Activated CD8-positive, alpha-beta T cell treated with anti-CD3 and anti-CD28 coated beads, Interleukin-2, amount 10 ng/mL, durations not matched to agents 7 days and 5 days (primary cell): ENCODE results near the gene CLDN5. TPM values are rescaled to one million over a fixed set of nuclear protein-coding genes. Genes with fewer than 3 reads are reported as not detected.
"Not testable (repeated sequence)": the region's sequence is repeated elsewhere in the genome, so short reads cannot be mapped to it uniquely, and the experiment has no call there.

Experiments used
- ATAC-seq: fragments of 150-1000 bp; cut with Tn5 transposase; one replicate; pipeline ENCODE4 v1.10.0; 2021; ENCODE audit warnings: moderate library complexity
- CTCF ChIA-PET: fragments of 350-600 bp; sonication (Branson Sonifier 250); formaldehyde crosslinking; loops from one replicate; lab custom pipeline; 2021; ENCODE audit warnings: antibody characterized with exemption; lab: Charles Lee
- POLR2A ChIA-PET: fragments of 350-600 bp; sonication (Branson Sonifier 250); formaldehyde crosslinking; loops from one replicate; lab custom pipeline; 2021; ENCODE audit warnings: antibody characterized with exemption; lab: Charles Lee
- DNase-seq: peaks from one replicate; pipeline ENCODE4 v3.0.0-alpha.2; 2020
- H3K27ac Mint-ChIP-seq: one replicate; pipeline ENCODE4 v1.8.0; 2021; ENCODE audit warnings: mild to moderate bottlenecking, mixed read lengths
- H3K27me3 Mint-ChIP-seq: one replicate; pipeline ENCODE4 v1.8.0; 2021; ENCODE audit warnings: low read depth, mixed read lengths
- H3K36me3 Mint-ChIP-seq: one replicate; pipeline ENCODE4 v1.8.0; 2021; ENCODE audit warnings: low read depth, mixed read lengths
- H3K4me1 Mint-ChIP-seq: one replicate; pipeline ENCODE4 v1.8.0; 2021; ENCODE audit warnings: low read depth, mixed read lengths
- H3K4me3 Mint-ChIP-seq: one replicate; pipeline ENCODE4 v1.8.0; 2021; ENCODE audit warnings: mild to moderate bottlenecking, mixed read lengths
- H3K9me3 Mint-ChIP-seq: one replicate; pipeline ENCODE4 v1.8.0; 2022; ENCODE audit warnings: mixed read lengths; ENCODE audit not compliant: insufficient read depth
- total RNA-seq, 2 experiments: library from RNA; stranded (reverse); gene quantifications; one replicate each; pipeline ENCODE4 v1.2.3, GENCODE V29; 2021

The CLDN5 gene
- total RNA-seq, 2 experiments from 2014 or later: not detected

GRCh38 chr22:19543970-19544708 lies 19.9 kb upstream of the CLDN5 start:
- DNase-seq (no peak), ATAC-seq (no peak)
- POLR2A ChIA-PET: no interaction called here
- Mint-ChIP-seq H3K27ac (no peak overlapping the region), H3K27me3 (peaks cover 9% of the 10 kb centered on the region), H3K9me3 (no peaks in the 10 kb centered on the region), H3K36me3 (no peaks in the 10 kb centered on the region), H3K4me3 (no peak overlapping the region), H3K4me1 (no peaks in the 10 kb centered on the region)
- CTCF ChIA-PET: no interaction called here

GRCh38 chr22:19540394-19540793 lies 16.2 kb upstream of the CLDN5 start:
- CTCF ChIA-PET: interaction anchor here (1.1 kb wide), 1 partner anchor 89 kb away, joined by 5 read pairs; no protein-coding TSS in a partner anchor
- no peak for ATAC-seq

GRCh38 chr22:19537941-19538488 lies 13.8 kb upstream of the CLDN5 start:
- ChIA-PET POLR2A (no interaction called here), CTCF (interaction anchor here (1.4 kb wide), 1 partner anchor 92 kb away, joined by 6 read pairs; no protein-coding TSS in a partner anchor)

More at GRCh38 chr22:19540394-19540793, 16.2 kb upstream of the CLDN5 start:
- Mint-ChIP-seq H3K27ac (no peak overlapping the region), H3K4me1 (no peaks in the 10 kb centered on the region), H3K9me3 (no peaks in the 10 kb centered on the region), H3K27me3 (peaks cover 12% of the 10 kb centered on the region), H3K36me3 (no peaks in the 10 kb centered on the region), H3K4me3 (no peak overlapping the region)
- POLR2A ChIA-PET: no interaction called here
- DNase-seq: no peak

GRCh38 chr22:19536564-19536963 lies 12.4 kb upstream of the CLDN5 start:
- ATAC-seq: no peak
- Mint-ChIP-seq H3K27me3 (peaks cover 14% of the 10 kb centered on the region), H3K27ac (no peak overlapping the region), H3K36me3 (no peaks in the 10 kb centered on the region), H3K9me3 (no peaks in the 10 kb centered on the region), H3K4me3 (no peak overlapping the region), H3K4me1 (peaks cover 3% of the 10 kb centered on the region)
- ChIA-PET POLR2A (interaction anchor here (0.6 kb wide), 1 partner anchor 49 kb away, joined by 4 read pairs; no protein-coding TSS in a partner anchor), CTCF (no interaction called here)
- no peak for DNase-seq

More at GRCh38 chr22:19537941-19538488, 13.8 kb upstream of the CLDN5 start:
- no peak overlapping the region for H3K27ac Mint-ChIP-seq
- H3K4me1 Mint-ChIP-seq: peaks cover 3% of the 10 kb centered on the region
- no peaks in the 10 kb centered on the region for H3K9me3 Mint-ChIP-seq
- peaks cover 15% of the 10 kb centered on the region for H3K27me3 Mint-ChIP-seq
- H3K4me3 Mint-ChIP-seq: no peak overlapping the region
- DNase-seq (no peak), ATAC-seq (no peak)
- no peaks in the 10 kb centered on the region for H3K36me3 Mint-ChIP-seq

- no peak overlapping the region for H3K4me3 Mint-ChIP-seq
Measured at GRCh38 chr22:19535001-19535400, 10.8 kb upstream of the CLDN5 start.

GRCh38 chr22:19533857-19534256 lies 9.6 kb upstream of the CLDN5 start:
- ChIA-PET POLR2A (no interaction called here), CTCF (no interaction called here)
- DNase-seq: no peak
- H3K4me1 Mint-ChIP-seq: peaks cover 3% of the 10 kb centered on the region
- H3K4me3 Mint-ChIP-seq: no peak overlapping the region
- no peak for ATAC-seq
- H3K27me3 Mint-ChIP-seq: peaks cover 13% of the 10 kb centered on the region
- H3K36me3 Mint-ChIP-seq: no peaks in the 10 kb centered on the region
- no peaks in the 10 kb centered on the region for H3K9me3 Mint-ChIP-seq
- no peak overlapping the region for H3K27ac Mint-ChIP-seq

More at GRCh38 chr22:19535001-19535400, 10.8 kb upstream of the CLDN5 start:
- H3K4me1 Mint-ChIP-seq: peaks cover 3% of the 10 kb centered on the region
- H3K36me3 Mint-ChIP-seq: no peaks in the 10 kb centered on the region
- H3K27me3 Mint-ChIP-seq: peaks cover 13% of the 10 kb centered on the region
- ATAC-seq (no peak), DNase-seq (no peak)
- H3K27ac Mint-ChIP-seq: no peak overlapping the region
- no peaks in the 10 kb centered on the region for H3K9me3 Mint-ChIP-seq
- CTCF ChIA-PET: no interaction called here
- POLR2A ChIA-PET: no interaction called here

- Mint-ChIP-seq H3K4me1 (peaks cover 3% of the 10 kb centered on the region), H3K9me3 (no peaks in the 10 kb centered on the region), H3K27ac (no peak overlapping the region), H3K36me3 (no peaks in the 10 kb centered on the region), H3K4me3 (no peak overlapping the region), H3K27me3 (peaks cover 10% of the 10 kb centered on the region)
- DNase-seq: no peak
- POLR2A ChIA-PET: no interaction called here
- ATAC-seq: no peak
- CTCF ChIA-PET: no interaction called here
Measured at GRCh38 chr22:19533049-19533626, 8.9 kb upstream of the CLDN5 start.

- H3K36me3 Mint-ChIP-seq, H3K27ac Mint-ChIP-seq, H3K9me3 Mint-ChIP-seq, H3K4me3 Mint-ChIP-seq, POLR2A ChIA-PET, ATAC-seq, DNase-seq, H3K4me1 Mint-ChIP-seq, CTCF ChIA-PET: not testable (repeated sequence)
- peaks cover 13% of the 10 kb centered on the region for H3K27me3 Mint-ChIP-seq
Measured at GRCh38 chr22:19531327-19531726, 7.1 kb upstream of the CLDN5 start.

- Mint-ChIP-seq H3K27ac (no peak overlapping the region), H3K4me3 (no peak overlapping the region), H3K4me1 (peaks cover 3% of the 10 kb centered on the region), H3K36me3 (no peaks in the 10 kb centered on the region), H3K9me3 (no peaks in the 10 kb centered on the region), H3K27me3 (peaks cover 19% of the 10 kb centered on the region)
- POLR2A ChIA-PET: no interaction called here
- DNase-seq: no peak
- CTCF ChIA-PET: interaction anchor here (2.6 kb wide), 1 partner anchor 99 kb away, joined by 12 read pairs; no protein-coding TSS in a partner anchor
- ATAC-seq: no peak
Measured at GRCh38 chr22:19530751-19531150, 6.5 kb upstream of the CLDN5 start.

GRCh38 chr22:19529811-19530210 lies 5.6 kb upstream of the CLDN5 start:
- Mint-ChIP-seq H3K9me3 (no peaks in the 10 kb centered on the region), H3K27me3 (peaks cover 20% of the 10 kb centered on the region), H3K4me3 (no peak overlapping the region), H3K36me3 (no peaks in the 10 kb centered on the region), H3K27ac (no peak overlapping the region), H3K4me1 (peaks cover 2% of the 10 kb centered on the region)
- ATAC-seq: no peak
- no peak for DNase-seq
- POLR2A ChIA-PET: interaction anchor here (0.9 kb wide), 1 partner anchor 12 kb away, joined by 4 read pairs; no protein-coding TSS in a partner anchor
- CTCF ChIA-PET: interaction anchor here (2.6 kb wide), 1 partner anchor 100 kb away, joined by 12 read pairs; no protein-coding TSS in a partner anchor

- Mint-ChIP-seq H3K27ac (no peak overlapping the region), H3K36me3 (no peaks in the 10 kb centered on the region), H3K4me1 (peaks cover 14% of the 10 kb centered on the region), H3K27me3 (peaks cover 29% of the 10 kb centered on the region), H3K4me3 (no peak overlapping the region), H3K9me3 (no peaks in the 10 kb centered on the region)
- ATAC-seq (no peak), DNase-seq (no peak)
- CTCF ChIA-PET: no interaction called here
- POLR2A ChIA-PET: no interaction called here
Measured at GRCh38 chr22:19527861-19528417, 3.7 kb upstream of the CLDN5 start.

- POLR2A ChIA-PET: no interaction called here
- CTCF ChIA-PET: no interaction called here
- ATAC-seq (no peak), DNase-seq (no peak)
- H3K27me3 Mint-ChIP-seq: peaks cover 32% of the 10 kb centered on the region
- H3K4me1 Mint-ChIP-seq: peaks cover 16% of the 10 kb centered on the region
- H3K36me3 Mint-ChIP-seq: no peaks in the 10 kb centered on the region
- no peaks in the 10 kb centered on the region for H3K9me3 Mint-ChIP-seq
- no peak overlapping the region for H3K4me3 Mint-ChIP-seq
- no peak overlapping the region for H3K27ac Mint-ChIP-seq
Measured at GRCh38 chr22:19527321-19527721, 3.1 kb upstream of the CLDN5 start.
